RWPE2 (cell line): Measurements from ENCODE around the gene LYRM2.

Experiments used
- ATAC-seq: fragments of 200-7000 bp; cut with Tn5 transposase; 3 replicates; pipeline ENCODE4 v1.9.1; 2021; ENCODE audit warnings: low read depth
- DNase-seq: peaks from one replicate; pipeline ENCODE4 v3.0.0-alpha.2; 2020; ENCODE audit warnings: low spot score
- H3K27ac ChIP-seq: fragments of 450-650 bp; 2 replicates; pipeline ENCODE4 v1.5.1; 2017; ENCODE audit warnings: mild to moderate bottlenecking; ENCODE audit not compliant: poor library complexity, severe bottlenecking
- H3K27me3 ChIP-seq: fragments of 250-450 bp; sonication (Bioruptor Pico); 2 replicates; pipeline ENCODE4 v1.5.1; 2021; ENCODE audit warnings: mild to moderate bottlenecking, moderate library complexity; ENCODE audit not compliant: insufficient read depth, poor library complexity, severe bottlenecking
- H3K36me3 ChIP-seq: fragments of 250-450 bp; sonication (Bioruptor Pico); 2 replicates; pipeline ENCODE4 v1.5.1; 2020; ENCODE audit warnings: low read depth, mild to moderate bottlenecking, moderate library complexity
- H3K4me1 ChIP-seq: fragments of 250-450 bp; sonication (Bioruptor Pico); 2 replicates; pipeline ENCODE4 v1.5.1; 2021; ENCODE audit warnings: mild to moderate bottlenecking, moderate library complexity; ENCODE audit not compliant: insufficient read depth, poor library complexity, severe bottlenecking
- H3K4me3 ChIP-seq: fragments of 250-450 bp; sonication (Bioruptor Pico); 2 replicates; pipeline ENCODE4 v1.5.1; 2021; ENCODE audit warnings: mild to moderate bottlenecking, moderate library complexity; ENCODE audit not compliant: severe bottlenecking
- H3K9me3 ChIP-seq: fragments of 250-450 bp; sonication (Bioruptor Pico); 2 replicates; pipeline ENCODE4 v1.5.1; 2021; ENCODE audit warnings: mild to moderate bottlenecking, moderate library complexity; ENCODE audit not compliant: severe bottlenecking
- CTCF ChIP-seq: fragments of 450-650 bp; IDR thresholded peaks from one replicate; pipeline ENCODE4 v1.5.1; 2017; ENCODE audit warnings: mild to moderate bottlenecking, moderate library complexity; ENCODE audit not compliant: poor library complexity, severe bottlenecking

Gene LYRM2

GRCh38 chr6:89662659-89663223, 24.2 kb upstream of the LYRM2 start:
- Histone ChIP-seq H3K9me3 (no peaks in the 10 kb centered on the region), H3K4me1 (no peaks in the 10 kb centered on the region), H3K36me3 (peaks cover 75% of the 10 kb centered on the region), H3K27ac (no peak overlapping the region), H3K4me3 (no peak overlapping the region), H3K27me3 (no peaks in the 10 kb centered on the region)
- no peak for ATAC-seq
- TF ChIP-seq CTCF: no peak
- DNase-seq: no peak

DNA sequence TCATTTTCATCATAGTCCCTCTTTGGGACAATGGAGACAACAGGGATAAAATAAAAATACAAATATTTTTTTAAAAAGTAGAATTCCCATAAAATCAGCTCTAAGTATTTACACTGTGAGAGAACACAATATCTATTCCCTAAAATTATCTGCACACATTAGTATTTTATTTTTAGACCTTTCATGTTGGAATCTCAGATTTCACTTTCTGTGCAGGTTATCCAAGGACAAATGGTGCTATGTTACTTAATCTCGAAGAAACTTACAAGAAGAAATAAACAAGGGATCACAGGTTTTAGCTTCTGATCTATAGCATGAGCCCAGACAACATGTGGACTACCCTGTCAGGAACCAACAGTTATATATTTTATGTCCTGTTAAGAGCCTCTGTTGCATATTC, 23.0 kb upstream of the LYRM2 start:
- H3K4me3 ChIP-seq: no peak overlapping the region
- no peaks in the 10 kb centered on the region for H3K9me3 ChIP-seq
- no peaks in the 10 kb centered on the region for H3K27me3 ChIP-seq
- peaks cover 74% of the 10 kb centered on the region for H3K36me3 ChIP-seq
- no peak for DNase-seq
- H3K27ac ChIP-seq: no peak overlapping the region
- no peaks in the 10 kb centered on the region for H3K4me1 ChIP-seq
- no peak for ATAC-seq
- TF ChIP-seq CTCF: no peak

GRCh38 chr6:89660981-89661380, 22.4 kb upstream of the LYRM2 start:
- H3K9me3 ChIP-seq: no peaks in the 10 kb centered on the region
- peaks cover 72% of the 10 kb centered on the region for H3K36me3 ChIP-seq
- H3K4me3 ChIP-seq: no peak overlapping the region
- no peak for DNase-seq
- no peaks in the 10 kb centered on the region for H3K27me3 ChIP-seq
- ATAC-seq: no peak
- TF ChIP-seq CTCF: no peak
- H3K4me1 ChIP-seq: no peaks in the 10 kb centered on the region
- no peak overlapping the region for H3K27ac ChIP-seq

DNA sequence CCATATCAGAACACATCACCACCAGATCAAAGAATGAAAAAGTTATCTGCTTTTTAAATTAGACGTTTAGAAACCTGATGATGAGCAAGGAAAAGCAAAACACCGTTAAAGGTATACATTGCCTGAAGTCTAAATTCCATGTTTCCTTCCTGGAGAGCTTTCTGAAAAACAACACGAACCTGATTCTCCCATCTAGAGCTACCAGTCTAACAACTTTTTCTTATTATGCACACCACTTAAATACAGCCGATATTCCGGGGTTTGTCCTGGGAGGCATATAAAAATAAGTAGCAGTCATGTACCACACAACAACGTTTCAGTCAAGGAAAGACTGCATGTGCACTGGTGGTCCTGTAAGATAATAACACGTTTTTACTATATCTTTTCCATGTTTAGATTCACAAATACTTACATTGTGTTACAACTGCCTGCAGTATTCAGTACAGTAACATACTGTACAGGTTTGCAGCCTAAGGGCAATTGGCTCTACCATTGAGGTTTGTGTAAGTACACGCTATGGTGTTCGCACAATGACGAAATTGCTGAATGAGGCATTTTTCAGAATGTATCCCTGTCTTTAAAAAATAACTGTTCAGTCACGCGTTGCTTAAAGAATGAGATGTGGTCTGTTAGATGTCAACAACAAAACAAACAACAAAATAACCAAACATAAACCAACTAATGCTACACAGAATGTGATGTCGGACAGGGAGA, 19.1 kb upstream of the LYRM2 start:
- Histone ChIP-seq H3K36me3 (peaks cover 86% of the 10 kb centered on the region), H3K9me3 (no peaks in the 10 kb centered on the region), H3K27me3 (no peaks in the 10 kb centered on the region), H3K4me1 (no peaks in the 10 kb centered on the region), H3K4me3 (no peak overlapping the region), H3K27ac (no peak overlapping the region)
- no peak for TF ChIP-seq CTCF
- DNase-seq: no peak
- ATAC-seq: no peak

DNA sequence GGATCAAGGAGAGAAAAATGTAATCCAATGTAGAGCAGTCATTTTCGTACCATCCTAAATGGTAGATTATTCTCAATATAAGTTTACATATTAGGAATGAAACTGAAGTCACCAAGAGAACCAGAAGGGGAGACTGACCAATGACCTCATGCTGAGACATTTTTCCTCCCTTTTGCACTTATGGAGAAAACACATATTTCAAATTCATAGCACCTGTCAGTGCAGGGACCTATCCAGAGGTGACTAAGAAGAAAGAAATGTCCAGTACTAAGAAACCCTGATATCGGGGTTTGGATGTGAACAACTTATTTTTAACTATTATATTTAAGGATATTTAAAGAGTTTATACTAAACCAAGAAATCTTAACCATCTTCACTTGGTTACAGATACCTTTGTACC, 16.6 kb upstream of the LYRM2 start:
- Histone ChIP-seq H3K4me1 (no peaks in the 10 kb centered on the region), H3K27ac (no peak overlapping the region), H3K36me3 (peaks cover 84% of the 10 kb centered on the region), H3K27me3 (no peaks in the 10 kb centered on the region), H3K4me3 (no peak overlapping the region), H3K9me3 (no peaks in the 10 kb centered on the region)
- DNase-seq: no peak
- TF ChIP-seq CTCF: no peak
- peak; percentile 61; the same call in 1 of the 3 replicates for ATAC-seq
